HepG2 (cell line): ENCODE measurements around the gene PRR14. TPM values are rescaled to one million over a fixed set of nuclear protein-coding genes. Genes with fewer than 3 reads are reported as not detected.

Experiments used
- AGO2 ChIP-seq: fragments of 200-400 bp; formaldehyde crosslinking; optimal IDR thresholded peaks from 2 replicates; pipeline ENCODE3; 2017; ENCODE audit warnings: mild to moderate bottlenecking, low read depth, low read length, moderate library complexity
- CBX5 ChIP-seq: sonication (generic); formaldehyde crosslinking; IDR thresholded peaks from 2 replicates; pipeline ENCODE4 v1.4.0; 2020; ENCODE audit warnings: missing genetic modification reagents, borderline replicate concordance
- CCAR2 ChIP-seq: fragments of 200-400 bp; formaldehyde crosslinking; optimal IDR thresholded peaks from 2 replicates; pipeline ENCODE3; 2018; ENCODE audit warnings: low read depth, mild to moderate bottlenecking, low read length, moderate library complexity
- ELF4 ChIP-seq: sonication (generic); formaldehyde crosslinking; IDR thresholded peaks from 2 replicates; pipeline ENCODE4 v1.5.0; 2020; ENCODE audit warnings: missing genetic modification reagents, mild to moderate bottlenecking, moderate library complexity, borderline replicate concordance
- FOXJ3 ChIP-seq: sonication (generic); formaldehyde crosslinking; IDR thresholded peaks from 2 replicates; pipeline ENCODE4 v1.4.0; 2020; ENCODE audit warnings: missing genetic modification reagents, mild to moderate bottlenecking, borderline replicate concordance
- GABPB1 ChIP-seq: IDR thresholded peaks from 2 replicates; pipeline ENCODE4 v1.6.1; 2016; ENCODE audit warnings: mild to moderate bottlenecking, missing genetic modification reagents, moderate library complexity, missing compliant biosample characterization
- GFI1 ChIP-seq: sonication (generic); formaldehyde crosslinking; IDR thresholded peaks from 2 replicates; pipeline ENCODE4 v1.5.0; 2020; ENCODE audit warnings: missing genetic modification reagents, mild to moderate bottlenecking, borderline replicate concordance
- MEIS1 ChIP-seq: sonication (generic); formaldehyde crosslinking; IDR thresholded peaks from 2 replicates; pipeline ENCODE4 v1.9.0; 2021; ENCODE audit warnings: mild to moderate bottlenecking, missing genetic modification reagents, moderate library complexity, borderline replicate concordance
- NCOA1 ChIP-seq: sonication (generic); formaldehyde crosslinking; IDR thresholded peaks from 2 replicates; pipeline ENCODE4 v1.9.0; 2021; ENCODE audit warnings: missing genetic modification reagents
- NFATC3 ChIP-seq: sonication (generic); formaldehyde crosslinking; IDR thresholded peaks from 2 replicates; pipeline ENCODE4 v1.5.1; 2020; ENCODE audit warnings: mild to moderate bottlenecking, missing genetic modification reagents
- NKX3-1 ChIP-seq: sonication (generic); formaldehyde crosslinking; IDR thresholded peaks from 2 replicates; pipeline ENCODE4 v1.5.0; 2020; ENCODE audit warnings: missing genetic modification reagents
- RFX1 ChIP-seq: fragments of 450-650 bp; IDR thresholded peaks from 2 replicates; pipeline ENCODE4 v1.6.1; 2017
- SIN3A ChIP-seq: IDR thresholded peaks from 2 replicates; pipeline ENCODE4 v1.6.1; 2011; ENCODE audit warnings: low read depth, mild to moderate bottlenecking, control low read depth, low read length, borderline replicate concordance
- SRF ChIP-seq: IDR thresholded peaks from 2 replicates; pipeline ENCODE4 v1.6.1; 2011; ENCODE audit warnings: mild to moderate bottlenecking, low read depth, low read length, moderate library complexity
- TGIF2 ChIP-seq: IDR thresholded peaks from 2 replicates; pipeline ENCODE4 v1.6.1; 2016; ENCODE audit warnings: control low read depth, missing compliant biosample characterization
- ZKSCAN5 ChIP-seq: sonication (generic); formaldehyde crosslinking; IDR thresholded peaks from 2 replicates; pipeline ENCODE4 v1.5.1; 2020; ENCODE audit warnings: mild to moderate bottlenecking, missing genetic modification reagents
- ZNF431 ChIP-seq: sonication (generic); formaldehyde crosslinking; IDR thresholded peaks from 2 replicates; pipeline ENCODE4 v1.9.0; 2022; ENCODE audit warnings: missing genetic modification reagents, low read depth, mild to moderate bottlenecking, borderline replicate concordance
- ZNF484 ChIP-seq: sonication (generic); formaldehyde crosslinking; IDR thresholded peaks from 2 replicates; pipeline ENCODE4 v1.5.1; 2020; ENCODE audit warnings: mild to moderate bottlenecking, low read depth, missing genetic modification reagents, borderline replicate concordance
- ZNF629 ChIP-seq: sonication (generic); formaldehyde crosslinking; conservative IDR thresholded peaks from 2 replicates; pipeline ENCODE4 v1.5.0; 2020; ENCODE audit warnings: missing genetic modification reagents
- ZNF766 ChIP-seq: sonication (generic); formaldehyde crosslinking; IDR thresholded peaks from 2 replicates; pipeline ENCODE4 v1.5.0; 2020; ENCODE audit warnings: missing genetic modification reagents, borderline replicate concordance
- ZZZ3 ChIP-seq: sonication (generic); formaldehyde crosslinking; IDR thresholded peaks from 2 replicates; pipeline ENCODE4 v1.4.0; 2020; ENCODE audit warnings: missing genetic modification reagents, mild to moderate bottlenecking, borderline replicate concordance
- polyA plus RNA-seq, 8 experiments: library from polyadenylated mRNA; depleted of rRNA in 3 of 8; stranded (reverse) in 7 of 8; unstranded in 1 of 8; fragments of >200 nt; fragmentation: Illumina TruSeq in 4 of 8; extraction: Trizol in 4 of 8; gene quantifications; 2 replicates each; pipeline versions ENCODE4 v1.2.1 to v1.2.3, GENCODE V29; 2011 to 2016; ENCODE audit warnings: low read depth in 4 of 8, missing spikeins in 1 of 8, mixed read lengths in 1 of 8; ENCODE audit not compliant: insufficient read depth in 1 of 8
- total RNA-seq, 5 experiments: library from RNA; depleted of rRNA; stranded (reverse); fragments of >200 nt; fragmentation: Illumina TruSeq; extraction: Trizol; gene quantifications; 2 replicates each; pipeline ENCODE4 v1.2.3, GENCODE V29; 2016; ENCODE audit warnings: low read depth in 1 of 5
- TF ChIP-seq, protein P1 (sequence below): sonication (generic); formaldehyde crosslinking; IDR thresholded peaks from 2 replicates; pipeline ENCODE4 v1.4.0; 2020; ENCODE audit warnings: missing genetic modification reagents, borderline replicate concordance
- TF ChIP-seq, protein P2 (sequence below): IDR thresholded peaks from 2 replicates; pipeline ENCODE4 v1.6.1; 2016; ENCODE audit warnings: missing compliant biosample characterization, missing genetic modification reagents, borderline replicate concordance
- TF ChIP-seq, protein P3 (sequence below): sonication (generic); formaldehyde crosslinking; IDR thresholded peaks from 2 replicates; pipeline ENCODE4 v1.8.0; 2022; ENCODE audit warnings: mild to moderate bottlenecking, missing genetic modification reagents, moderate library complexity

PRR14 gene
- total and polyA plus RNA-seq, 2 of the 13 experiments (the other 11 are each of a cell fraction or from before 2014, with no cell fraction given), result 8.4 to 11.0 TPM

DNA sequence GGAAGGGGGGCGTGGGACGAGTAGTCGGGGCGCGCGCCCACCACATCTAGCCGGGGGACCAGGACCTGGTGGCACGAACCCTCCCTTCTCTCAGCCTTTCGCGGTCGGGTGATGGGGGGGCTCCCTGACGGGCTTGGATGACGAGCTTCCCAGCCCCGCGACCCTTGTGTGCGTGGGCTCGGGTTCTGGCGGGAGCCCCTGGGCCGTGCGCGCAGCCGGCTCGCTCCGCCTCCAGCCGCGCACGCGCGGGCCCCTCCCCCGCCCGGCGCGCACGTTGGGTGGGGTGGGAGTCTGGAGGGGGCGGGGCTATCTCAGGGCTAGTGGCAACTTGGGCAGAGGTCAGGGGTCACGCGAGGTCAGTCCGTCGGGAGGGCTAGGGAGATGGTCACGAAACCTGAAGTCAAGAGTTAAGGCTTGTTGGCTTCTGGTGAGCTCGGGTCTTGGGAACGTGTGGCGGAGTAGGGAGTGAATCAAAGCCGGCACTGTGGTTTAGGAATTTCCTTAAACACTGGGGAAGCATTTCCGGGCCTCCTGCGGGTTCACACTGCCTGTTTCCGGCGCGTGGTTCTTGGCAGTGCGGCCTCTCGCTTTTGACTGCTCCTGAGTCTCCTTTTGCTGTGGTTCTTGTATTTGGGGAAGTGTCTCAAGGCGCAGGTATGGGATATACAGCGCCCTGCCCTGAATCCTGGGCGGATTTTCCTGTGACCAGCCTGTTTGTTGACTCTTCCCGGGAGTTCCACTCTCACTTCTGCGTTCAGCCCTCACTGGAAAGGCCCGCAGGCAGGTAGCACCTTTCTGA, 48.3 kb downstream of the PRR14 start, which contains the start of gene SRCAP (continued):
- TF ChIP-seq, protein P1, sequence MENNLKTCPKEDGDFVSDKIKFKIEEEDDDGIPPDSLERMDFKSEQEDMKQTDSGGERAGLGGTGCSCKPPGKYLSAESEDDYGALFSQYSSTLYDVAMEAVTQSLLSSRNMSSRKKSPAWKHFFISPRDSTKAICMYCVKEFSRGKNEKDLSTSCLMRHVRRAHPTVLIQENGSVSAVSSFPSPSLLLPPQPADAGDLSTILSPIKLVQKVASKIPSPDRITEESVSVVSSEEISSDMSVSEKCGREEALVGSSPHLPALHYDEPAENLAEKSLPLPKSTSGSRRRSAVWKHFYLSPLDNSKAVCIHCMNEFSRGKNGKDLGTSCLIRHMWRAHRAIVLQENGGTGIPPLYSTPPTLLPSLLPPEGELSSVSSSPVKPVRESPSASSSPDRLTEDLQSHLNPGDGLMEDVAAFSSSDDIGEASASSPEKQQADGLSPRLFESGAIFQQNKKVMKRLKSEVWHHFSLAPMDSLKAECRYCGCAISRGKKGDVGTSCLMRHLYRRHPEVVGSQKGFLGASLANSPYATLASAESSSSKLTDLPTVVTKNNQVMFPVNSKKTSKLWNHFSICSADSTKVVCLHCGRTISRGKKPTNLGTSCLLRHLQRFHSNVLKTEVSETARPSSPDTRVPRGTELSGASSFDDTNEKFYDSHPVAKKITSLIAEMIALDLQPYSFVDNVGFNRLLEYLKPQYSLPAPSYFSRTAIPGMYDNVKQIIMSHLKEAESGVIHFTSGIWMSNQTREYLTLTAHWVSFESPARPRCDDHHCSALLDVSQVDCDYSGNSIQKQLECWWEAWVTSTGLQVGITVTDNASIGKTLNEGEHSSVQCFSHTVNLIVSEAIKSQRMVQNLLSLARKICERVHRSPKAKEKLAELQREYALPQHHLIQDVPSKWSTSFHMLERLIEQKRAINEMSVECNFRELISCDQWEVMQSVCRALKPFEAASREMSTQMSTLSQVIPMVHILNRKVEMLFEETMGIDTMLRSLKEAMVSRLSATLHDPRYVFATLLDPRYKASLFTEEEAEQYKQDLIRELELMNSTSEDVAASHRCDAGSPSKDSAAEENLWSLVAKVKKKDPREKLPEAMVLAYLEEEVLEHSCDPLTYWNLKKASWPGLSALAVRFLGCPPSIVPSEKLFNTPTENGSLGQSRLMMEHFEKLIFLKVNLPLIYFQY, result peak; percentile 61; the same call in 1 of the 2 replicates
- TF ChIP-seq ZNF484 (CRISPR knock-in tag) (no peak), ELF4 (no peak), GABPB1 (peak; percentile 87), ZKSCAN5 (CRISPR knock-in tag) (0 out of 2 replicates have a peak, but pooled peaks have one; percentile 5), FOXJ3 (CRISPR knock-in tag) (no peak), CBX5 (CRISPR knock-in tag) (0 out of 2 replicates have a peak, but pooled peaks have one; percentile 7), ZNF766 (no peak), RFX1 (no peak; the same call in 1 of the 2 replicates), NFATC3 (CRISPR knock-in tag) (no peak), ZZZ3 (CRISPR knock-in tag) (peak; percentile 52; the same call in 1 of the 2 replicates), ZNF431 (CRISPR knock-in tag) (peak; percentile 2; the same call in 1 of the 2 replicates), TGIF2 (peak; percentile 46; the same call in 1 of the 2 replicates), NCOA1 (no peak), CCAR2 (peak; percentile 68), SIN3A (peak; percentile 83), SRF (0 out of 2 replicates have a peak, but pooled peaks have one; percentile 7), GFI1 (CRISPR knock-in tag) (0 out of 2 replicates have a peak, but pooled peaks have one; percentile 35), ZNF629 (no peak), MEIS1 (CRISPR knock-in tag) (0 out of 2 replicates have a peak, but pooled peaks have one; percentile 62), AGO2 (peak; percentile 92), NKX3-1 (no peak; the same call in 1 of the 2 replicates)
- TF ChIP-seq, protein P2, sequence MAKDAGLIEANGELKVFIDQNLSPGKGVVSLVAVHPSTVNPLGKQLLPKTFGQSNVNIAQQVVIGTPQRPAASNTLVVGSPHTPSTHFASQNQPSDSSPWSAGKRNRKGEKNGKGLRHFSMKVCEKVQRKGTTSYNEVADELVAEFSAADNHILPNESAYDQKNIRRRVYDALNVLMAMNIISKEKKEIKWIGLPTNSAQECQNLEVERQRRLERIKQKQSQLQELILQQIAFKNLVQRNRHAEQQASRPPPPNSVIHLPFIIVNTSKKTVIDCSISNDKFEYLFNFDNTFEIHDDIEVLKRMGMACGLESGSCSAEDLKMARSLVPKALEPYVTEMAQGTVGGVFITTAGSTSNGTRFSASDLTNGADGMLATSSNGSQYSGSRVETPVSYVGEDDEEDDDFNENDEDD (CRISPR knock-in tag), result peak; percentile 47; the same call in 1 of the 2 replicates
- TF ChIP-seq, protein P3, sequence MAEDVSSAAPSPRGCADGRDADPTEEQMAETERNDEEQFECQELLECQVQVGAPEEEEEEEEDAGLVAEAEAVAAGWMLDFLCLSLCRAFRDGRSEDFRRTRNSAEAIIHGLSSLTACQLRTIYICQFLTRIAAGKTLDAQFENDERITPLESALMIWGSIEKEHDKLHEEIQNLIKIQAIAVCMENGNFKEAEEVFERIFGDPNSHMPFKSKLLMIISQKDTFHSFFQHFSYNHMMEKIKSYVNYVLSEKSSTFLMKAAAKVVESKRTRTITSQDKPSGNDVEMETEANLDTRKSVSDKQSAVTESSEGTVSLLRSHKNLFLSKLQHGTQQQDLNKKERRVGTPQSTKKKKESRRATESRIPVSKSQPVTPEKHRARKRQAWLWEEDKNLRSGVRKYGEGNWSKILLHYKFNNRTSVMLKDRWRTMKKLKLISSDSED, result no peak
